GM12801 (cell line): ENCODE measurements around the gene IDE.

Experiments
- TF ChIP-seq, protein P1 (sequence below): IDR thresholded peaks from one replicate; pipeline ENCODE4 v1.5.1; 2011; ENCODE audit warnings: control low read depth; ENCODE audit not compliant: insufficient read length; ENCODE audit errors: extremely low read depth

Gene IDE

DNA sequence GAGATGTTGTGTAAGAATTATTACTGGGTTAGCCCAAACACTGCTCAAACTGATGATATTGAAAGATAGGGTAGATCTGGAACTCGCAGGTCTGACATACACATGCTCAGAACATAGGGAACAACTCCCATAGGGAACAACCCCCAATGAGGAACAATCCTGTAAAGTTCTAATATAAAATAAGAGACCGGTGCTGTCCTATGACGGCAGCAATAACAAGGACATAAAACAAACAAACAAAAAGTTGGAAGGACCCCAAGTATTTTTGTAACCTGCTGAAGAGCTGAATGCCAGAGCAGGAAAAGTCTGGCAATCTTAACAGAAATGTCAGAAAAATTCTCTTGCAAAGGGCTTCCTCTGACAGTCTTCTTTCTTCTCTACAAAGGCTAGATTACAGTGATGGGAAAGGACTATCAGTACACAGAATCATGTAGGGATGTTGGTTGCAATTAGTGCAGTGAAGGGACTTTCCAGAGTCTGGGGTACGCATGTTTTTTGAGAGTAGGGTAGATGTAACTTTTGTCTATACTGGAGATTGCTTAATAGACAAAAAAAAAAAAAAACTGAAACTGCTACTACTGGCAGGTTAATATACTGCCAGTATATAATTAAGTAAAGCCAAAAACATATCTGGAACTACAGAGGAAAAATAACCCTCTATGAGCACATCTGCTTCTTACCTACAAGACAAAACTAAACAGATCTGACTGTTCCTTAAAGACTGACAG, 35.5 kb downstream of the IDE start:
- TF ChIP-seq, protein P1, sequence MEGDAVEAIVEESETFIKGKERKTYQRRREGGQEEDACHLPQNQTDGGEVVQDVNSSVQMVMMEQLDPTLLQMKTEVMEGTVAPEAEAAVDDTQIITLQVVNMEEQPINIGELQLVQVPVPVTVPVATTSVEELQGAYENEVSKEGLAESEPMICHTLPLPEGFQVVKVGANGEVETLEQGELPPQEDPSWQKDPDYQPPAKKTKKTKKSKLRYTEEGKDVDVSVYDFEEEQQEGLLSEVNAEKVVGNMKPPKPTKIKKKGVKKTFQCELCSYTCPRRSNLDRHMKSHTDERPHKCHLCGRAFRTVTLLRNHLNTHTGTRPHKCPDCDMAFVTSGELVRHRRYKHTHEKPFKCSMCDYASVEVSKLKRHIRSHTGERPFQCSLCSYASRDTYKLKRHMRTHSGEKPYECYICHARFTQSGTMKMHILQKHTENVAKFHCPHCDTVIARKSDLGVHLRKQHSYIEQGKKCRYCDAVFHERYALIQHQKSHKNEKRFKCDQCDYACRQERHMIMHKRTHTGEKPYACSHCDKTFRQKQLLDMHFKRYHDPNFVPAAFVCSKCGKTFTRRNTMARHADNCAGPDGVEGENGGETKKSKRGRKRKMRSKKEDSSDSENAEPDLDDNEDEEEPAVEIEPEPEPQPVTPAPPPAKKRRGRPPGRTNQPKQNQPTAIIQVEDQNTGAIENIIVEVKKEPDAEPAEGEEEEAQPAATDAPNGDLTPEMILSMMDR: no peak

DNA sequence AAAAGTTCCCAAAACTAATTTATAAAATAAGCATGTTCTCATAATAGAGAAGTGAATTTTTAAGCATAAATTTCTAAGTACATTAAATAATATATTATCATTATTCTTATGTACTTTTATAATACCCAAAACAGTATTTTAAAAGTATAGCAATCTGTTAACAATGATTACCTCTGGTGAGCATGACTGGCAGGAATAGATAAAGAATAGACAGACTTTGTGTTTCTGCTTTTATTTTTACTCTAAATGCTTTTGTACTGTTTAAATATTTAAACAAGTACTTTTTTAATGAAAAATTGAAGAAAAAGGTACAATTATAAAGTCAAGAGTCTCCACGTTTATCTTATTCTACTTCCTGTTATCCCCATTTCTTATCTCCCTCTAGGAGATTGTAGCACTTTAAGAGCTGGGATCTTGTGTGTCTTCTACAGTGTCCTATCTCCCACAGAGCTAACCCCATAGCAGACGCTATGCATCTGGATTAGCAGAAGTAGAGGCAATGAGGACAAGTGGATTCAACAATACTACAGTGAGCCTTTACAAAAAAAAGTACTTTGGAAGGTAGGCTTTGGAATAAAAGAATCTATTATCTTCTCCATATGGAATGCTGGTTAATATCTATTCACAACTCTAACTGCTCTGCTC, 42.9 kb downstream of the IDE start:
- TF ChIP-seq, protein P1: no peak

DNA sequence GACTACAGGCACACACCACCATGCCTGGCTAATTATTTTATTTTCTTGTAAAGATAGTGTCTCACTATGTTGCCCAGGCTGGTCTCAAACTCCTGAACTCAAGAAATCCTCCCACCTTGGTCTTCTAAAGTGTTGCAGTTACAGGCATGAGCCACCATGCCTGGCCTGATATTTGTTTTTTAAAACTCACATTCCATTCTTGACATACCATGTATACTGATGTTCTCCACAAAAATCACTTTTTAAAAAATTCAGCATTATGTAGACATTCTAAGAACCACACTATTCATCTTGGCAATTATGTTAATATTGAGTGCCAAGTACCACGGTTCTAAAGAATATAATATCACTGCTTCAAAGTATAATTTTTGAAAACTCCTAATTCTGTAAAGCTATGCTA, 43.5 kb downstream of the IDE start:
- TF ChIP-seq, protein P1: no peak

DNA sequence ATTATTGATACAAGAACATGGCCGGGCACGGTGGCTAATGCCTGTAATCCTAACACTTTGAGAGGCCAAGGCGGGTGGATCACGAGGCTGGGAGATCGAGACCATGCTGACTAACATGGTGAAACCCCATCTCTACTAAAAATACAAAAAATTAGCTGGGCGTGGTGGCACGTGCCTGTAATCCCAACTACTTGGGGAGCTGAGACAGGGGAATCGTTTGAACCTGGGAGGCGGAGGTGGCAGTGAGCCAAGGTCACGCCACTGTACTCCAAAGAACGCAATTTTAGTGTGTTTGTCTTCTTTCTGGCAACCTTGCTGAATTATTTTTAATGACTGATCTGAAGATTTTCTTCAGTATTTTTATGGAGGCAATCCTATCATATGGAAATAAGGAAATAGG, 46.2 kb downstream of the IDE start:
- TF ChIP-seq, protein P1: no peak

DNA sequence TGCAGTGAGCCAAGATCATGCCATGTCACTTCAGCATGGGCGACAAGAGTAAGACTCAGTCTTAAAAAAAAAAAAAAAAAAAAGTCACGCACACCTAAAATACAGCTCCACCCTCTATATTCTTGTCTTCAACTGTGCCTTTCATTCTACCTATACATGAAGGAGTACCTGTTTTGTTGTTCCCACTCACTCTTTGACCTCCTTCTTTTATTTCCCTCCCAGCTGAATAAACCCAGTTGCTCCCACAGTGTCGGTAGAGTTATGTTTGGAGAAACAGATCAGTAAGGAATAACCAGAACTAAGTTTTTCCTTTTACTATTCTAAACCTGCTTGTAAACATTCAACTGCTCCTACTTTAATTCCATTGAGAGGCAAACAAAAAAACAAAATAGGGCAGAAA, 50.3 kb downstream of the IDE start:
- TF ChIP-seq, protein P1: no peak

DNA sequence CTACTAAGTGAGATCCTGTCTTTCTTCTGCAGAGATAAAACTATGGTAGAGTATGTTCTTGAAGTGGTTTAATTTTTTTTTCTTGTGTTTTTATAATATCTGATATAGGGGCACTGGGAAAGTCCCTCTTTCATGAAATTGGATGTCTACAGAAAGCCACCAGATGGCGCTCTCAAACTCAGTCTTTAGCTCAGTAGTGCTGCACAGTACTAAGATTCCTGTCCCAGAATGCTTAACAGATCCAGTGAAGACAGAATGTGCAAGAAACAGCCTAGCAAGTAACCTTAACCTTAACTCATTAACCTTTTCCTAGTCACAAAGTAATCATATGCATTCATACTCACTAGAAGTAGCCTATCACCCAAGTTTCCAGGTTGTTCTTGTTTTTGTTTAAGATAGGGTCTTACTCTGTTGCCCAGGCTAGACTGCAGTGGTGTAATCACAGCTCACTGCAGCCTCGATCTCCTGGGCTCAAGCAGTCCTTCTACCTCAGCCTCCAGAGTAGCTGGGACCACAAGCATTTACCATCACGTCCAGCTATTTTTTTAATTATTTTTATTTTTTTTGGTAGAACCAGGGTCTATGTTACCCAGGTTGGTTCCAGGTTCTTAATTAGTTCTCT, 56.7 kb downstream of the IDE start:
- TF ChIP-seq, protein P1: no peak

DNA sequence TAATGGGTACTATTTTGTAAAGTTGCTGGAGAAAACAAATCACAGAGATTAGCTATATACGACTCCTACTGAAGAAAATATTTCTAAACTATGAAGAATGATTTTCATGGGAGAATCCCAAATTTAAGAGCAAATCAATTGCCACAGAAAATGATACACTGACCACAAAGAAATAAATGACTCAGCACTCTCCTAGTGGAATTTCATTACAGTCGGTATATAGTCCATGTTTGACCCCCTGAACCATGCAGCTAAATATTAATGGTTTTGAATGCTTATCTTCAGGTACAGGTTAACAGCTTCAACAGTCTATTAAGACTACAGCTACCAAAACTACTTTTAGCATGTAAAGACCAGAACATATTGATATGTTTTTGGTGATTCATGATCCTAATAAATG, 65.0 kb downstream of the IDE start:
- TF ChIP-seq, protein P1: no peak
